Smooth muscle cell of bladder (primary cell): ENCODE data around the gene RSBN1L. TPM values are rescaled to one million over a fixed set of nuclear protein-coding genes. Genes with fewer than 3 reads are reported as not detected.

Experiments used
- total RNA-seq: library from RNA; depleted of rRNA; stranded (reverse); fragments of >200 nt; gene quantifications from 2 replicates; pipeline ENCODE4 v1.2.3, GENCODE V29; 2014

Gene RSBN1L
- 19.9 TPM in 2 replicates for total RNA-seq

DNA sequence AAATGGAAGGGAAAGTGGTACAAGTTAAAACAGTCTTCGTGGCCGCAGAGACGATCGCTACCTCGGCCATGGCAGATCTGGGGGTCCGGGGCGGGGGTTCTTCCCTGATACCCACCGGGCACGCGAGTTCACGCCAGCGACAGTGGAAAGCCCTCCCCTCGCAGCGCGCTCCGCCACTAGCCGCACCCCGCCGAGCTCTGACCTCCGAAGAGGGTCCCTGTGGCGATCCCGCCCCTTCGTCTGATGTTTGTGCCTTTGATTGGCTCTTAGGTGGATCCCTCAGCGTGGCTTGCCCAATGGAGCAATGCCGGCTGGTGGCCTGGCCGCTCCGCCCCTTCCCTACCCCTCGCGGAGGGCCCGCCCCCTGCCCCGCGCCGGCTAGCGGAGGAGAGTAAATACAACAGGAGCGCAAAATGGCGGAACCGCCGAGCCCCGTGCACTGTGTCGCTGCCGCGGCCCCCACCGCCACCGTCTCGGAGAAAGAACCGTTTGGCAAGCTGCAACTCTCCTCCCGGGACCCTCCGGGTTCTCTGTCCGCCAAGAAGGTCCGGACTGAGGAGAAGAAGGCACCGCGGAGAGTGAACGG is at the start of gene RSBN1L:
TSS of gene RSBN1L (plus strand) at position 403 of the 586 bp plus-strand sequence. CDS start at position 414, 11 bp downstream.

DNA sequence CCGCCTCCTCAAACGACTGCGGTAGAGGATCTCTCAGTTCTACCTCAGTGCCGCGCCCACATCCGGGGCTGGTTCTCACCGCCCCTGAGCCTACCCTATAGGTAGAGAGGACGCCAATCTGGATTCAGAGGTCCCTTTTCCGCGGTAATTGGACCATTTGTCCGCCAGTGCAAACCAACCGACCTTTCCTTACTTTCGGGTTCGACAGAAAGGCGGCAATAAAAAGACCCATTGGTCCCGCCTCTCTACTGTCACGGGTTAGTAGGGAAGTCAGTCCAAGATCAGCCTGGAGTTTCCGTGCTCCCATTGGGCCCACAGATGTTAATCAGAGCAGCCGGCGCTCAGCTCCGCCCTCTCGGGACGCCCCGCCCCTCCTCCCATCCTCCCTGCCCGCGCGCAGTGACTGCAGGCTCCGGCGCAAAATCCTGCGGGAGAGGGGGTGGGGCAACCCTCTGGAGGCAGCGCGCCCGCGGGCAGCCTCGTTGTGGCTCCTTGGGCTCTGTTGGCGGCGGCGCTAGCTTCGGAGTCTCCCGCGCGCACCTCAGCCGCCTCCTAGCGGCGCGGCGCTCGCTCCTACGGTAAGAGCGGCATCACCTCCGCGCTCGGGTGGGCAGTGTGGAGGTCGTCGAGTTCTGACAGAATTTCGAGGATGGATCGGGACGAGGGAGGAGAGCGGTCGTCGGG is 102.3 kb downstream of the RSBN1L start, which contains the start of the genes PHTF2 and TMEM60:
TSS of gene PHTF2 (plus strand) at position 380 of the 684 bp plus-strand sequence.
TSS of gene TMEM60 (minus strand) at position 41 of the 684 bp plus-strand sequence. CDS start 4,061 bp downstream, outside the sequence.

Other genes starting within 250 kb of the RSBN1L start
- gene PTPN12, start 159.2 kb upstream of the RSBN1L start, total RNA-seq: 22.6 and 24.6 TPM in 2 replicates
- gene TMEM60, start 102.0 kb downstream of the RSBN1L start, total RNA-seq: 14.6 and 20.4 TPM in 2 replicates
- 14.8 and 19.4 TPM in 2 replicates for gene PHTF2, start 102.3 kb downstream of the RSBN1L start, total RNA-seq